Heart right ventricle (tissue), 16 donors: ENCODE measurements around the gene CACNG4. TPM values are rescaled to one million over a fixed set of nuclear protein-coding genes. Genes with fewer than 3 reads are reported as not detected.

ENCODE experiments used
- ATAC-seq, 8 donors: fragments of 200-7000 bp; cut with Tn5 transposase; one replicate each; pipeline ENCODE4 v1.9.1; 2020; ENCODE audit warnings: mild to moderate bottlenecking in 8 of 8, moderate library complexity in 8 of 8, moderate number of reproducible peaks in 1 of 8
- DNase-seq, 2 donors: peaks; one replicate each; pipeline ENCODE4 v3.0.0-alpha.2; 2020
- H3K27ac ChIP-seq, 10 donors: fragments of 200-600 bp; sonication (generic) in 2 of 10; one replicate each; pipeline versions ENCODE4 v1.5.0 to v1.8.0; 2020 to 2022; ENCODE audit warnings: mild to moderate bottlenecking in 3 of 10
- H3K27me3 ChIP-seq, 7 donors: fragments of 200-600 bp; one replicate each; pipeline ENCODE4 v1.8.0; 2021 to 2022; ENCODE audit warnings: mild to moderate bottlenecking in 2 of 7
- H3K36me3 ChIP-seq, 9 donors: fragments of 200-600 bp; sonication (generic) in 1 of 9; one replicate each; pipeline versions ENCODE4 v1.5.0 to v1.8.0; 2020 to 2022; ENCODE audit warnings: mild to moderate bottlenecking in 2 of 9
- H3K4me1 ChIP-seq, 9 donors: fragments of 200-600 bp; sonication (generic) in 1 of 9; one replicate each; pipeline versions ENCODE4 v1.5.0 to v1.8.0; 2020 to 2022; ENCODE audit warnings: mild to moderate bottlenecking in 4 of 9
- H3K4me3 ChIP-seq, 10 donors: fragments of 200-600 bp; sonication (generic) in 2 of 10; one replicate each; pipeline versions ENCODE4 v1.5.0 to v1.8.0; 2020 to 2022; ENCODE audit warnings: mild to moderate bottlenecking in 7 of 10, moderate library complexity in 2 of 10
- H3K9me3 ChIP-seq, 11 donors: fragments of 200-600 bp in 10 of 11; sonication (generic) in 2 of 11; one replicate each; pipeline versions ENCODE4 v1.5.0 to v1.8.0; 2013 to 2022; ENCODE audit warnings: mild to moderate bottlenecking in 2 of 11, control low read depth in 1 of 11, moderate library complexity in 1 of 11
- CTCF ChIP-seq, 9 donors: fragments of 200-600 bp; sonication (generic) in 2 of 9; IDR thresholded peaks; one replicate each; pipeline versions ENCODE4 v1.5.0 to v1.8.0; 2021 to 2022; ENCODE audit warnings: antibody characterized with exemption in 9 of 9, mild to moderate bottlenecking in 5 of 9, moderate library complexity in 1 of 9
- WGBS, 2 donors: extraction: QIAGEN DNeasy Blood & Tissue Kit; methylation state at CpG; one replicate each; pipeline ENCODE4 v1.1.7; 2013; ENCODE audit warnings: inconsistent platforms in 1 of 2; 5-methylcytosine and 5-hydroxymethylcytosine counted together
- intact Hi-C, 10 donors: fragments of 100-400 bp; cut with DNase I; formaldehyde crosslinking; loops; one replicate each; pipeline versions ENCODE4 v1.11.1 to v1.14.2; 2022
- polyA plus RNA-seq, 2 donors: library from polyadenylated mRNA; stranded (reverse); fragments of 200-250 nt; gene quantifications; one replicate each; pipeline ENCODE4 v1.2.3, GENCODE V29; 2013
- total RNA-seq, 10 donors: library from RNA; stranded (reverse); fragmentation: NEBNext Ultra II Directional in 3 of 10; extraction: Animal tissue kit (Norgen Biotek cat#: 25700) in 3 of 10; gene quantifications; one replicate each; pipeline versions ENCODE4 v1.2.1 to v1.2.4, GENCODE V29; 2021 to 2023
- donor health status: Arrhythmogenic right ventricular cardiomyopathy.
- donor health status: ischemic (EF 13 %, LVEDD 7.1; RV severe dilation, severe dysfunction).
- donor health status: healthy with polysubstance abuse.
- donor health status: DM: no; HTN: yes; CAD: no.
- donor health status: DM: no; HTN: no; CAD: no.
- donor health status: ischemic (EF 25% LVEDD 6.9; RV normal size, moderate dysfunction).
- donor health status: ischemic (EF 25% LVEDD 5.7; RV mildly dilated, moderate dysfunction).
- donor health status: healthy.
- donor health status: DM: yes; HTN: yes; CAD: no.
- donor health status: Ischemic cardiomyopathy.
- donor health status: ischemic (EF 35%, LVEDD 5.7; RV mildly dilated, moderate dysfunction).
- donor health status: nonischemic (EF 11% LVEDD 7.7; RV severe dilation, severe dysfunction).
- donor health status: DM: yes; HTN: yes; CAD: no.
- donor health status: PGD.
- donor health status: ischemic (EF 29% LVEDD 5.4; RV normal size, mild dysfunction).
- donor health status: nonischemic (EF 23%, LVEDD 6.1; RV moderate dilation, normal function).

CACNG4 gene
- total and polyA plus RNA-seq, 12 donors: 0.06 to 0.11 (median 0.07) TPM; not detected in 7

GRCh38 chr17:67016039-67016762 lies 51.7 kb downstream of the CACNG4 start:
- no peak for TF ChIP-seq CTCF (IDR thresholded peaks at IDR 0.05)
- DNase-seq: no peak
- 71 to 73% methylated on average over 17 of the region's 17 CpGs for WGBS, 2 donors
- intact Hi-C loops: no loop called here
- Histone ChIP-seq H3K4me3 (no peak overlapping the region), H3K27ac (no peak overlapping the region), H3K27me3 (peaks cover 0 to 27% (median 2%) of the 10 kb centered on the region in 7 donors), H3K9me3 (no peaks in the 10 kb centered on the region), H3K4me1 (no peaks in the 10 kb centered on the region), H3K36me3 (no peaks in the 10 kb centered on the region)
- no peak for ATAC-seq

- Histone ChIP-seq H3K4me3 (no peak overlapping the region), H3K27ac (no peak overlapping the region), H3K27me3 (peaks cover 0 to 19% (median 0%) of the 10 kb centered on the region in 7 donors), H3K4me1 (no peaks in the 10 kb centered on the region), H3K9me3 (no peaks in the 10 kb centered on the region), H3K36me3 (no peaks in the 10 kb centered on the region)
- TF ChIP-seq CTCF (IDR thresholded peaks at IDR 0.05): no peak
- DNase-seq (no peak), ATAC-seq (no peak)
- intact Hi-C loops: no loop called here
- 84 to 86% methylated on average over 14 of the region's 14 CpGs for WGBS, 2 donors
Observed at GRCh38 chr17:67017910-67018309, 53.4 kb downstream of the CACNG4 start.

GRCh38 chr17:67018471-67019434 lies 54.2 kb downstream of the CACNG4 start:
- 80 to 88% methylated on average over 12 of the region's 12 CpGs for WGBS, 2 donors
- ATAC-seq (no peak), DNase-seq (no peak)
- TF ChIP-seq CTCF (IDR thresholded peaks at IDR 0.05): no peak
- Histone ChIP-seq H3K27me3 (peaks cover 0 to 19% (median 0%) of the 10 kb centered on the region in 7 donors), H3K36me3 (no peaks in the 10 kb centered on the region), H3K27ac (no peak overlapping the region), H3K4me3 (no peak overlapping the region), H3K9me3 (no peaks in the 10 kb centered on the region), H3K4me1 (no peaks in the 10 kb centered on the region)
- intact Hi-C loops: no loop called here

GRCh38 chr17:67019809-67020208 lies 55.3 kb downstream of the CACNG4 start:
- 77 to 79% methylated on average over 8 of the region's 8 CpGs for WGBS, 2 donors
- no peak overlapping the region for H3K27ac ChIP-seq
- DNase-seq (no peak), ATAC-seq (no peak)
- H3K4me3 ChIP-seq: no peak overlapping the region
- intact Hi-C loops: no loop called here
- no peaks in the 10 kb centered on the region for H3K4me1 ChIP-seq
- peaks cover 0 to 19% (median 0%) of the 10 kb centered on the region in 7 donors for H3K27me3 ChIP-seq
- no peaks in the 10 kb centered on the region for H3K36me3 ChIP-seq
- TF ChIP-seq CTCF (IDR thresholded peaks at IDR 0.05): no peak
- no peaks in the 10 kb centered on the region for H3K9me3 ChIP-seq
